ENCODE measurements around the gene CKS1B. TPM values are rescaled to one million over a fixed set of nuclear protein-coding genes. Genes with fewer than 3 reads are reported as not detected.
A peak's percentile ranks its signal among the peaks of the same experiment; 100 is the strongest.

The CKS1B gene
- 63.2 and 73.7 TPM in 2 replicates for total RNA-seq

DNA sequence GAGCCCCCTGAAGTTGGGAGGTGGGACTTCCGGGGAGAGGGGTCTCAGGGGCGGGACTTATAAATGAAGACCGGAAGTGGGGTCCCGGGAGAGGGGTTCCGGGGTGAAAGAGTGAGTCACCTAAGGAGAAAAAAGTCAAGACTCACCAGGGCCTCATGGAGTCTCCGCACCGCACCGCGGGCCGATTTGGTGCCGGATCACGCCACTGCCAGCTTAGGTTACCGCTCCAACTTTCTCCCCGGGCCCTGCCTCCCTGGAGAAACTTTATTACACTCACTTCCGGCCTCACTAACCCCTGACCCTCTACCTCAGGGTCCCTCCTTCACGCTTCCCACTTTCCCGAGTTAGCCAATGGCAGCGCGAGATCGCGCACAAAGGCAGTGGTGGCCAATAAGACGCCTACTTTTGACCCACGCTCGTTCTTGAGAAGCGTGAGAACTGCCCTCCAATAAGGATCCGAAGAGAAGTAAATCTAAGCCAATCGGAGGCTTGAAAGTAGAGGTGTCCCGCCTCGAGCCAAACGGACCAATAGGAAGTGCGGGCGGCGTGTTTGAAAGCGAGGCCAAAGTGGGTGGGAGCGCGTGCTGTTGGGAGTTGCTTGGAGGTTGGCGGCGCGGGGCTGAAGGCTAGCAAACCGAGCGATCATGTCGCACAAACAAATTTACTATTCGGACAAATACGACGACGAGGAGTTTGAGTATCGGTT, at the start of gene CKS1B:
TSS of gene CKS1B (plus strand) at position 580 of the 706 bp plus-strand sequence. CDS start at position 645, 65 bp downstream.
- peak; percentile 100 for DNase-seq (ENCODE audit: low read depth in 2 of 2)

DNA sequence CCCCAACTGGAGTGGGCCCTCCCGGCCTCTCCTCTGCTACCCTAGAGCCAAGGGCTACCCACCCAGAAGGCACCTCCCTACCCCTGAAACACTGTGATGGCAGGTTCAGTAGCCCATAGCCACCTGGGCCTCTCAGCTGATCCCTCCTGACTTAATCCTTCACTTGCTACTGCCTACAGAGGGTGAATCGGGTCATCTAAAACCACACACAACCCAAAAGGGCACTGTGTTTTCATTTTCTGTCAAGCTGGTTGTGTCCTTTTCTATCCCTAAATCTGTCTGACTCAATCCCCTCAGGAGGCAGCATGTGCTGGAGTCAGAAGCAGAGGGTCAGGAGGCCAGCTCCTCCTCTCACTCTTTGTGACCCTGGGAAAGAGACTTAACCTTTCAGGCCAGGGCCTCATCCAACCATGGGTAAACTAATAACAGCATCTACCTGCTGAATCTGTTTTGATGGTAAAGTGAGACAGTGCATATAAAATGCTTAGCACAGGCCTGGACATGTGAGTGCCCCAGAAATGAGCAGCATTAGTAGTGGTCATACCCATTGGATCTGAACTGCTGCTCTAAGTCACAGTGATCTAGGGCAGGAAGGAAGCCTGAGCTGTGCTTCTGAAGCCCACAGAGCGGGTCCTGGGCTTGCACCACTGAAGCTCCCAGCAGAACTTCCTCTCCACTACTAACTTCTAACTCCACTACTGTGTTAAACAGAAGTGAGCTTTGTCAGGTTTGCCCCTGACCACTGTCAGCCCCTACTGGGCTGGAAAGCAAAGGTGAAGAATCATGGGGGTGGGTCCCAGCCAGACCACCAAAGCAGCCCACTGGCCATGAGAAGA, 48.9 kb upstream of the CKS1B start:
- no peak for DNase-seq (ENCODE audit: low read depth in 2 of 2)

DNA sequence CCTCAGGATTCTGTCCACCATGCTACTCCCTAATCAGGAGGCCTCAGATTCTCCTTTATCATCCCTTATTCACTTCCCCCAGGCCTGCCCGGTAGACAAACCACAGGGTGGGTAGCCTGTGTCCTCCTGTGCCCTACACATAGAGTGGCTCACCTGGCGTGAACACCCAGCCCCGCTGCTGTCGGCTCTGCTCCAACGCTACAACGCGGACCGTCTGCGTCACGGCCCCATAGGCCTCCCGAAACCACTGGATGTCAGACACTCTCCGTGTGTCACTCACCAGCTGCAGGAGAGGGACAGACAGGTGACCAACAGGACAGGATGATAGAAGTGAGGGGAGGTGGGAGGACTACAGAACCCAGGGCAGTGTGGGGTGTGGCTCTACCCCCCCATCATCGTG, 48.3 kb upstream of the CKS1B start:
- DNase-seq (ENCODE audit: low read depth in 2 of 2), result no peak

DNA sequence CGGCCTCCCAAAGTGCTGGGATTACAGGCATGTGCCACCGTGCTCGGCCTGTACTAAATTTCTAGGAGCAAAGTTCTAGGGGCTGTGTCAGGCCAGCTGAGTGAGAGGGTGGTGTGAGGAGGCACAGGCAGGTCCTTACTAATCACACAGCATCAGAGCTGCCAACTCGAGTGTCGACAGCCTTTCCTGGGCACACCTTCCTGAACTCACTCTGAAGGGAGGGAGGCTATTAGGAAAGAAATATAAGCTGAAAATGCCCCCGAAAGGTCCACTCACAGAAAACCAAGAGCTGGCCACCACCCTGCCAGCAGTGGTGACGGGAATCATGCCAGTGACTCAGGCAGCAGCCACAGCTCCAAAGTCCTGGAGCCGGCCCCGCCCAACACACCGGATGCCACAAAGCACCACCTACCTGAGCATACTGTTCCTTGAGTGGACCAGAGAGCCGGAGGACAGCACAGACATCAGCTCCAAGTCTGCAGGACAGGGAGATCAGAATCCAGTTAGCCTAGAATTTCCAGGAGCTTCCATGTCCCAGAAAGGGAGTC, 42.5 kb upstream of the CKS1B start:
- DNase-seq (ENCODE audit: low read depth in 2 of 2), result no peak

DNA sequence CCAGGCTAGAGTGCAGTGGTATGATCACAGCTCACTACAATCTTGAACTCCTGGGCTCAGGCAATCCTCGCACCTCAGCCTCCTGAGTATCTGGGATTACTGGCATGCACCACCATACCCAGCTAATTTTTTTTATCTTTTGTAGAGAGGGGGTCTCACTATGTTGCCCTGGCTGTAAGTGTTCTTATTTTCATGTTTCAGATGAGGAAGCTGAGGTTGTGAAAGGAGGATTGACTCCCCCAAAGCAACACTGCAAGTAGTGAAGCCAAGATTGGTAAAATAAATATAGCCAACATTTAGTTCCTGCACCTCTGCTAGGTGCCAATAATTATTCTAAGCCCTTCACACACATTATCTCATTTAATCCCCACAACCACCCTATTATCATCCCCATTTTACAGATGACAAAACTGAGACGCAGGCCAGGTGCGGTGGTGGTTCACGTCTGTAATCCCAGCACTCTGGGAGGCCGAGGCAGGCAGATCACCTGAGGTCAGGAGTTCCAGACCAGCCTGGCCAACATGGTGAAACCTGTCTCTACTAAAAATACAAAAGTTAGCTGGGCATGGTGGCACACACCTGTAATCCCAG, 40.0 kb upstream of the CKS1B start:
- no peak for DNase-seq (ENCODE audit: low read depth in 2 of 2)

DNA sequence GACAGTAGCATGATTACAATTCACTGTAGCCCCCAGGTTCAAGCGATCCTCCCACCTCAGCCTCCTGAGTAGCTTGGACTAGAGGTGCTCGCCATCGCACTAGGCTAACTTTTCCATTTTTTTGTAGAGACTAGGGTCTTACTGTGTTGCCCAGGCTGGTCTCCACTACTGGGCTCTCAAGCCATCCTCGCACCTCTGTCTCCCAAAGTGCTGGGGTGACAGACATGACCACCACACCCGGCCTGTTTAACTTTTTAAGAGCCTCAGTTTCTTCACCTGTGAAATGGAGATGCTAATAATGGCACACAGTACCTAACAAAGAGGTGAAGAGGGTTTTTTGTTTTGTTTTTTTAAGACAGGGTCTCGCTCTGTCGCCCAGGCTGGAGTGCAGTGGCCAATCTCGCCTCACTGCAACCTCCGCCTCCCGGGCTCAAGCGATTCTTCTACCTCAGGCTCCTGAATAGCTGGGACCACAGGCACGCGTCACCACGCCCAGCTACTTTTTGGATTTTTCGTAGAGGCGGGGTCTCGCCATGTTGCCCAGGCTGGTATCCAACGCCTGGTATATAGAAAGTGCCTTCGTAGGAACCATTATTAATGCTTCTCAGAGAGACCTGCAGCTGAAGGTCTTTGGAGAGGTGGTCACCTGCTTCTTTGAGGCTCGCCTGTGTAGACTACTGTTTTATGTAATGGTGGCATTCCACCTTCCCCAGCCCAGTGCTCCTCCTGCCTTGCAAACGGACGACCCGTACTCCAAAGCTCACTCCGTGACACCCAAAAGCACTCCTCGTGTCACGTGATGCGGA, 38.5 kb upstream of the CKS1B start:
- DNase-seq (ENCODE audit: low read depth in 2 of 2), result no peak

DNA sequence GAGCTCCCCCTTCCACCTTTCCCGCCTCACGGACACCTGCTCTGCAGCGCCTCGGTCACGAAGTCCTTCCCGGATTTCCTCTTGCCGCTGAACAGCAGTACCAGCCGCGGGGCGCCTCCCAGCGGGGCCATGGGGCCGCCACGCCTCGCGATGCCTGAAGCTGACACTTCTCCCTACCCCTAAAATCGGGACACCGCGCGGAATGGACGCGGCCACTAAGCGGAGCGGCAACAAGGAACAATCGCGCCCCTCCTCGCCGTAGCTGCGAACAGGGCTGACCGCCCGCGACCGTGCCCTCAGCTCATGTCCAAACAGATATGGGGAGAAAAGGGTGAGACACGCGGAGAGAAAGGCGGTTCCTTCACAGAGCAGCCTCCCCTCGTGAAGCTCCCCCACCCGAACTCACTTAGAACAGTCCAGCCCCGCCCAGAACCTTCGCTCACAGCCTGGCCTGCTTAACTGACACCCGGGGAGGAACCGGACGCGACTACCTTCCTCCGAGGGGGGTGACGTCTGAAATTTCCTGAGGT, 37.9 kb upstream of the CKS1B start, which contains the start of gene PMVK:
TSS of gene PMVK (minus strand) at position 165 of the 530 bp plus-strand sequence. CDS start at position 131, 34 bp downstream.
- peak; percentile 92 to 97 for DNase-seq (ENCODE audit: low read depth in 2 of 2)

DNA sequence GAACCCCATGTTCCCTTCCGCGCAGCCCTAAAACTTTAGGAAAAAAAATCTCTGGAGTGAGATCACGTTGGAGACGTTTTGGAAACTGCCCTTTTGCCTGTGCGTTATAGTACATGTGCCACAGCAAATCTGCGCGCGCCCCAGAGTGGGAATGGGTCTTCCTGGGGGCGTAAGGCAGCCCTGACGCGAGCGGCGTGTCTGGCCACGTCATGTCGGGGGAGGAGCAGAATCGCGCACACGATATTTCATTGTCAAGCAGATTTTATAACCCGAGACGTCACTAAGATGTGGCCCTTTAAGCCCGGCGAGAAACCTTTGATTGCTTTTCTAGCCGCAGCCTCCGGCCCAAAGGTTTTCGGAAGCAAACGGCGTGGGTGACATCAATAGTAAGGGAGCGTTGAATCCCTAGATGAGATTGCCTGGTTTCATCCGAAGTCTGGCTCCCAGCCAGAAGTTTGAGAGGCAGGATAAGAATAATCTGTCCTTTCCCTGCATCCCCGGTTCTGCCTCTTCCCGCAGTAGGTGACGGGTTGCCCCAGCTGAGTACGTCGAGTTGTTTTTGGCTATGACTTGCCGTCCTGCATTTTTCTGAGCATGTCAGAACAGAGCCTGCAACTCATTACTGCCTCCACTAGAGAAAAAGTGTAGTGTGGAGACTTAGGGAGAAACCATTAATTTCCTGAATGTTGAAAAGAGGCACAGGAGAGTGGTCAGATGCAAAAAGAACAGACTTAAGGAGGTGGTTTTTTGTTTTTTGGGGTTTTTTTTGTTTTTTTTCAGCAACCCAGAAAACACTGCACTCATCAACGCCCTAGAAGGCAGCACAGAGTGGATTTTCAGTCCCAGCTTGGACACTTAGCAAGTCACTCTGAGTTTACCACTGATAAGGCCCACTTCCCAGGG, 37.1 kb upstream of the CKS1B start:
- DNase-seq (ENCODE audit: low read depth in 2 of 2), result peak; percentile 89 to 95

DNA sequence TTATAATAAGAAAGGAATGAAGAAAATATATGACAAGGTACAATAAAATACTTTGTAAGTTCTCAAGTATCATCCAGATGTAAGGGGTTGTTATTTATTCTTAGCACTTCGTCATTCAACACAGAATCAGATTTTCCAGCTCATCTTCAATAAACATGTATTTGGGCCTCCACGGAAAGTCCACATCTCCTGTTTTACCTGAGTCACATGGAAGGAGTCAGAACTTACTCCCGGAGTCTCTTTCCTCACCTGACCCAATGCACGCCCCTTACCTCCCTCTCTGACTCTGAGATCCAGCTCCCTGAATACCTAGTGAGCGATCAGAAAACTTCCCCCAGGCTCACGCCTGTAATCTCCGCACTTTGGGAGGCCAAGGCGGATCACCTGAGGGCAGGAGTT, 36.5 kb upstream of the CKS1B start:
- DNase-seq (ENCODE audit: low read depth in 2 of 2), result no peak

DNA sequence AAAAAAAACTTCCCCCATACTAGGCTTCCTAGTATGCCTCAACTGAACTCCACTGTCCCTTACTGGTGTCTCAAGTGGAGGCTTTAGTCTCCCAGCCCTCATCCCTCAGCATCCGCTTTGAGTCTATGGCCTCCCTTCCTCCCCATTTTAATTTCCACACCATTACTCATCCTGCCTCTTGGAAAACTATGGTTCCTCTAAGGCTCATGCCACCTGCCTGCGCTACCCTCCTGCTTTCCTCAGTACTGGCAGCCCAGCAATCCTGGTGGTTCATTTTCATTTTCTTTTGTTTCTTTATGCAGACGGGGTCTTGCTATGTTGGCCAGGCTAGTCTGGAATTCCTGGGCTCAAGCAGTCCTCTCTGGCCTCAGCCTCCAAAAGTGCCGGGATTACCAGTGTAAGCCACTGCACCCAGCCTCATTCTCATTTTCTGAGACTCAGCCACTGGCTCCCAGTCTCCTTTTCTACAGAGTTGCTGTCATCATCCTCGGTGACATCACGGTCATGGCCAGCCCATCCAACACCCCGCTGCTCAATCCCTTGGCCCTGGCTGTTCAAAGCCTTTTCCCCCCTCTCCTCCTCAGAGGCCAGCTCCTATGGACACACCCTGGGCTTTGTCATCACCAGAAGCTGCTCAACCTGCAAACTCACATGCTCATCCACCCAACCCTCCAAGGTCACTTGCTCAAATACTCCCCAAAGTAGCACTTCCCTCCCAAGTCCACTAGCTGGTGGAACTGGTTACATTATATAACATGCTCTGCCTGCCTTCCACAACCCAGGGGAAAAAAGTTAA, 35.7 kb upstream of the CKS1B start:
- DNase-seq (ENCODE audit: low read depth in 2 of 2), result no peak

DNA sequence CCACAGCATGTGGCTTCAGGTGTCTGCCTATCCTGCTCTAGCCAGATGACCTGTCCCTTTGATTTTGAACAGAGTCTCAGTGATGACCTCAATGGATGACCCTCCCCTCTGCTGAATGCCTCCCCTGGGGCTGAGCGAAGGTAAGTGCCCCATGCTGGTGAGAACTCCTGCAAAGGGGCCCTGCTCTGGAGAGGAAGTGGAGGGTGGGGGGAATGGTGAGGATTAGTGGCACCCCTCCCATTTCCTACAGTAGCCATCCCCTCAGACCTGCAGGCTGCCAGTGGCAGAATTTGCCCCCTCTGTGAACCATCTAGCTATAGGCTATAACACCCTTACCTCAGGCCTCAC, 34.3 kb upstream of the CKS1B start:
- DNase-seq (ENCODE audit: low read depth in 2 of 2), result no peak

DNA sequence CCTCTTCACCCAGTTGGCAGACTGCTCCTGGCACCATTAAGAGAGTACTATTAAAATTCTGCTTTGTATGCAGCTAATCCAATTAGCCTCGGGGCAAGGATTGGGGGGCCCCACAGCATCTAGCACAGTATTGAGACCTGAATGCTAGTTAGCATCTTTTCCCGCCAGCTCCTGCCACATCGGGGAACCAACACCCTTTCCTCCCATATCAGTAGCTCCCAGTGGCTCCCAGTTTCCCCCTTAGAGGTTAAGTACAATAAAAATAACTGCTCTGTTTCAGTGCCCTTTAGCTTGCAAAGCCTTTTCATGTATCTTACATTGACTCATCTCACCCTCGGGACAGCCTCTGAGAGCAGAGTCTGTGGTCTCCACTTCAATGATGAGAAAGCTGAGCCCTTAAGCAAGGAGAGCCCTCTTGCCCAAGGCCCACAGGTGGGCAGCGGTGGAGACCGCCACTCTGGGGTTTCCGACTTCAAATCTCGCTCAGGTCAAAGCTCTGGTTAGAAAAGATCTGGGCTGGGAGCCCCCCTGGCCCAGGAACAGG, 33.8 kb upstream of the CKS1B start:
- DNase-seq (ENCODE audit: low read depth in 2 of 2), result no peak

DNA sequence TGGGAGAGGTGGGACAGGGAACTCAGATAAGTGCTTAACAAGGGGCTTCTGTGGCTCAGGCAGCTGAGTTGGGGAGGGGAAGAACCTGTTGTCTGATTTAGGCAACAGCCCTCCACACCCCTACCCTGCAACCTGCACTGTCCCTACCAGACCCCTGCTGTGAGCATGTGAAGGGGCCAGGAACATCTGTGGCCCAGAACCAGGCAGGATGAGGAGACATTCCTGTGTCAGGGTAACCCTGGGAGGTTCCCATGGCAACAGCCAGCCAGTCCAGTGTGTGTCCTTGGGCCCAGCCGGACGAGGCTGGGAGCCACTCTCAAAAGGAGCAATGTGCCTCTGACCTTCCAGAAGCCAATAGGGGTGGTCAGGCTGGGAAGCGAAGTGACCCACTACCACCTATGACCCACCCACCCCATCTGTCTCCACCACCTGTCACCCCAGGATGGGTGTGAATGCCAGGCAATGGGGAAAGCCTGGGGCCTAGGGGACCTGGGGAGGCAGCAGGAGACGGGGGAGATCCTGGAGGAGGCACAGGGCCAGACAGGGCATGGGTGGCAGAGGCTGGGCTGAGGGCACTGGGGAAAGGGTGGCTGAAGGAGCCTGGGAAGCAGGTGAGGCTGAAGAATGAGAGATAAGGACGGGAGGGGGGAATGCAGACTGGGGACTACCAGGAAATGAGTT, 33.0 kb upstream of the CKS1B start:
- DNase-seq (ENCODE audit: low read depth in 2 of 2), result no peak

DNA sequence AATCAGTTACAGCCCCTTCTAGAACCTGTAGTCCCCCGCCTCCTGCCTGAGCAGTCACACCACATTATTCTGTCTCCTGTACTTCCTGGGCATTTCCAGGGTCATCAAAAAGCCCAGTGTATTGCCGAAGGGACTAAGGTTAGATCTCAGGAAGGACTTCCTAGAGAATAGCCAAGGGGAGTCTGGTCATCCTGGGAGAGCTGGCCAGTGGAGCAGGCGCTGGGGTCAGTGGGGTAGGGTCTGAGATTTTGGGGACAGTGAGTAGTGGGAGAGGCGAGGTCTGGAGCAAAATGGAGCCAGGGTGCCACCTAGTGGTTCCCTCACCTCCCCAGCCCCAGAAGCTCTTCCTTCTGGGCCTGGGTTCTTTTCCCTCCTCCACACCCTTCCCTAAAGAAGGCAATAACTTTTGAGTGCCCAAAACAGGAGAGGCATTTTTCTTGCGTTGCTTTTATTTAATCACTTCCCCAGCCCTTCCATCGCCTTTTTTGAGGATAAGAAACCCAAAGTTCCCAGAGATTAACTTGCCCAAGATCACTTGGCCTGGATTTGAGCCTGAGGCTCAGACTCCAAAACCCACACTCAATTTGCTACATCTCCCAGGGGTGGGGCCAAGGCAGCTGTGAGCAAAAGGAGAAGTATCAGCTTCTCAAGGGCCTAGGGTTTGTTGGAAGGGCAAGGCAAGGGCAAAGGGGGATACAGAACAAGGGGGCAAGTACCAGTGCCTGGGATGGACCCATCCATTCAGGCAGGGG, 30.7 kb upstream of the CKS1B start:
- DNase-seq (ENCODE audit: low read depth in 2 of 2), result peak in 1 of 2 donors; percentile 51

DNA sequence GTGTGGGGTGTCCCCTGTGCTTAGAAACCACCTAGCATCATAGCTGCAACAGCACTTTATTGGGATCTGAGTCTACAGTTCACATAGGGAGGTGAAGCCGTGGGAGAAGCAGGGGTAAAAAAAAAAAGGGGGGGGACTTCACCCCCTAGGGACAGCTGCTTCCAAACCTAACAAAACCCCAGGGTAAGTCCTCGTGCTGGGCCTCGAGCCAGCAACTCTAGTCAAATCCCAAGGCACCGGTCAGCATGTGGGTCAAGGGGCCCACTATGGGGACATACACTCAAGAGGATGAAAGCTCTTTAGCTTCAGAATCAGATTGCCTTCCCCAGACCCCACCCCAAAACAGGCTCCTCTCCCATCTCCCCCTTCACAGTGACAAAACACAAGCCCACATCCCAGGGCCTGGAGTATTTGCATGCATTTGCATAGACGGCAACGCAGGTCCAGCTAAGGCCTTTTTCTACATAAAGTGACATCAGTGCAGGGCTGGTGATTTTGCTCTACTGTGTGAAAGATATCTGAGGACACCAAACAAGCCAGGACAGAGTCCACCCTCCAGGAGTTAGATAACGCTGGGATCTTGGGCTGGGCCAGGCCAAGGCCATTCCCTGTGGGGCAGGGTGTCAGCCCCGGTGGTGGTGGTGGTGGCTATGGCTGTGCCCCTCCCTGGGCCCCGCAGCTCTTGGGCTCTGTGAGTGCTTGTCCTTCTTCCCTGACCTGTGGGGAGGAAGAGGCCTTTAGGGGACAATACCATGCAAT, 29.9 kb upstream of the CKS1B start:
- no peak for DNase-seq (ENCODE audit: low read depth in 2 of 2)

DNA sequence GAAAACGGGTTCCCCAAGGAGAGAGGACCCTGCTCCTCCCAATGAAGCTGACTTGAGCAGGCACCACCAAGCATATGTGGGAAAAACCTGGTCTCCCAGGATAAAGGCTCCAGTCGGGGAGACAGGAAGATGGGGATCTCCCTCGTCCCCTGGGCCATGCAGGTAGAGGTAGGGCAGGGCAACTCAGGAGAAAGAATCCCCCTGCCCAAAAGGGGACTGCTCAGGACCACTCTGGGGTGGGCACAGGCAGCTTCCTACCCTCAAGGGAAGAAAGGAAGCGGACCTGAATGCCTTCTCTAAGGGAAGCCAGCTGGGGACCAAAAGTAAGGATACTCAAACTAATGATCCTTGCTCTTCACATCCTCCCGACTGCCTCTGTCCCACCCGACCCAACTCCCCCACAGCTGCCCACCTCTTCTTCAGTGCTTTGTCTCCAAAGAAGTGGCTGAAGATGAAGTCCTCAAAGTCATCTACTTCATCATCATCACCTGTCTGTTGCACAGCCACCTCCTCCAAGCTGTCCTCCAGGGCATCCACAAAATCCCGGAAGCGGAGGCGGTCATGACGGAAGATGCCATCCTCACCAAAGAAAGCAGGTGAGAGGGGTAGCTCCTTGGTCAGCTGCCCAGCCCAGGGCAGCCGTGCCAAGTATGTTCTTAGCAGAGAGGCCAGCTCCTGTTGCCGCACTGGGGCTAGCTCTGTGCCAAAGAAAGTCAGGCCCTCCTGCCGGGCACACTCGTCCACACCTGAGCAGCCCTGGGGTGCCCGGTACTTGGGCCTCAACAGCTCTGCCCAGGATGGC, 29.1 kb upstream of the CKS1B start:
- DNase-seq (ENCODE audit: low read depth in 2 of 2), result no peak

Measured in dermis microvascular lymphatic vessel endothelial cell (primary cell).